DOHH2 (cell line): ENCODE results near the gene PRKAR1B.

Experiments used
- EZH2phosphoT487 ChIP-seq: fragments of 200-600 bp; sonication (generic); IDR thresholded peaks from 2 replicates; pipeline ENCODE4 v1.6.1; 2017; ENCODE audit warnings: borderline replicate concordance, mild to moderate bottlenecking, antibody characterized with exemption, low read length, moderate library complexity, mixed read lengths
- TF ChIP-seq, protein P1 (sequence below): fragments of 200-600 bp; sonication (generic); IDR thresholded peaks from one replicate; pipeline ENCODE4 v1.5.1; 2014; ENCODE audit warnings: antibody characterized with exemption, mild to moderate bottlenecking, low read depth, low read length; ENCODE audit not compliant: poor library complexity, severe bottlenecking

DNA sequence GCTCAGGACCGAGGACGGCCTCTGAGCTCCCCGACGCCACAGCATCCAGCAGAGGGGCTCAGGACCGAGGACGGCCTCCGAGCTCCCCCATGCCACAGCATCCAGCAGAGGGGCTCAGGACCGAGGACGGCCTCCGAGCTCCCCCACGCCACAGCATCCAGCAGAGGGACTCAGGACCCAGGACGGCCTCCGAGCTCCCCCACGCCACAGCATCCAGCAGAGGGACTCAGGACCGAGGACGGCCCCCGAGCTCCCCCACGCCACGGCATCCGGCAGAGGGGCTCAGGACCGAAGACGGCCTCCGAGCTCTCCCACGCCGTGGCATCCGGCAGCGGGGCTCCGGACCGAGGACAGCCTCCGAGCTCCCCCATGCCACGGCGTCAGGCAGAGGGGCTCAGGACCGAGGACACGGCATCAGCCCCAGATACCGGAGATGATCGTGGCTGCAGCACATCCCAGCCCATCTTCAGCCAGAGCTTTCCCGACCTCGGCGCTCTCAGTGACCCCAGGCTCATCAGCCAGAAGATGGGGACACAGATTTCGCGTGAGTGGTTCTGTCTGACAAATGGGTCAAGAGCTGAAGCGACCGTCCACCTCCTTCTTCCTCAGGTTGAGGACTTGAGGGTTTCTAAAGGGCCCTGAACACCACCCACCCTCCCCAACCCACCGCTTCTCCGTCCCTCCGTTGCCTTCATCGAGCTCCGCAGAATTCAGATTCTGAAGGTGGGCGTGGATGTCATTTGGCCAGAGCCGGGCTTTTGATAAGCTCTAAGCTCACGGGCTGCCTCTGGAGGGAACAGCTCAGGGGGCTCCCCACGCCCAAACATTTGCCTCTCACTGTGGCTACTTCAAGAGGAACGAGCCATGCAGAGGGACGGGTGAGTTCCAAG, 56.3 kb downstream of the PRKAR1B start:
- TF ChIP-seq, protein P1, sequence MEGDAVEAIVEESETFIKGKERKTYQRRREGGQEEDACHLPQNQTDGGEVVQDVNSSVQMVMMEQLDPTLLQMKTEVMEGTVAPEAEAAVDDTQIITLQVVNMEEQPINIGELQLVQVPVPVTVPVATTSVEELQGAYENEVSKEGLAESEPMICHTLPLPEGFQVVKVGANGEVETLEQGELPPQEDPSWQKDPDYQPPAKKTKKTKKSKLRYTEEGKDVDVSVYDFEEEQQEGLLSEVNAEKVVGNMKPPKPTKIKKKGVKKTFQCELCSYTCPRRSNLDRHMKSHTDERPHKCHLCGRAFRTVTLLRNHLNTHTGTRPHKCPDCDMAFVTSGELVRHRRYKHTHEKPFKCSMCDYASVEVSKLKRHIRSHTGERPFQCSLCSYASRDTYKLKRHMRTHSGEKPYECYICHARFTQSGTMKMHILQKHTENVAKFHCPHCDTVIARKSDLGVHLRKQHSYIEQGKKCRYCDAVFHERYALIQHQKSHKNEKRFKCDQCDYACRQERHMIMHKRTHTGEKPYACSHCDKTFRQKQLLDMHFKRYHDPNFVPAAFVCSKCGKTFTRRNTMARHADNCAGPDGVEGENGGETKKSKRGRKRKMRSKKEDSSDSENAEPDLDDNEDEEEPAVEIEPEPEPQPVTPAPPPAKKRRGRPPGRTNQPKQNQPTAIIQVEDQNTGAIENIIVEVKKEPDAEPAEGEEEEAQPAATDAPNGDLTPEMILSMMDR = no peak
- TF ChIP-seq EZH2phosphoT487 = no peak
